ENCODE results near the gene PTGIR.

GRCh38 chr19:46587861-46588260 lies 37.0 kb downstream of the PTGIR start:
- TF ChIP-seq POLR2AphosphoS5 (IDR thresholded peaks at IDR 0.05; ENCODE audit: borderline replicate concordance, low read depth, low read length) (no peak), EZH2 (IDR thresholded peaks at IDR 0.05) (no peak), FOXP2 (optimal IDR thresholded peaks at IDR 0.05; ENCODE audit: control extremely low read depth, extremely low read length, insufficient read depth) (no peak)

Measured in SK-N-MC (cell line).